GM23338 (cell line): Measurements from ENCODE around the gene ZNF775. TPM values are rescaled to one million over a fixed set of nuclear protein-coding genes. Genes with fewer than 3 reads are reported as not detected.

Source experiments
- ATAC-seq: fragments of 200-7000 bp; cut with Tn5 transposase; 3 replicates; pipeline ENCODE4 v1.9.1; 2020
- DNase-seq: peaks from one replicate; pipeline ENCODE4 v3.0.0-alpha.2; 2015; ENCODE audit warnings: low spot score
- H2AFZ ChIP-seq: fragments of 200-600 bp; sonication (generic); 2 replicates; pipeline ENCODE4 v1.8.0; 2016; ENCODE audit warnings: antibody characterized with exemption, mild to moderate bottlenecking, moderate library complexity
- H3F3A ChIP-seq: fragments of 200-600 bp; sonication (generic); replicated peaks from 2 replicates; pipeline ENCODE4 v1.8.0; 2017; ENCODE audit warnings: antibody characterized with exemption, mixed run types, low read depth
- H3K27ac ChIP-seq: fragments of 200-600 bp; sonication (generic); 2 replicates; pipeline ENCODE4 v1.6.1; 2016; ENCODE audit warnings: low read depth
- H3K27me3 ChIP-seq: fragments of 200-600 bp; sonication (generic); 2 replicates; pipeline ENCODE4 v1.8.0; 2016; ENCODE audit warnings: mild to moderate bottlenecking, mixed run types, moderate library complexity; ENCODE audit not compliant: insufficient read depth
- H3K36me3 ChIP-seq: fragments of 200-600 bp; sonication (generic); 2 replicates; pipeline ENCODE4 v1.8.0; 2016; ENCODE audit warnings: mild to moderate bottlenecking; ENCODE audit not compliant: insufficient read depth
- H3K4me1 ChIP-seq: fragments of 200-600 bp; sonication (generic); 2 replicates; pipeline ENCODE4 v1.8.0; 2016; ENCODE audit warnings: mild to moderate bottlenecking, moderate library complexity; ENCODE audit not compliant: insufficient read depth
- H3K4me2 ChIP-seq: fragments of 200-600 bp; sonication (generic); 2 replicates; pipeline ENCODE4 v1.7.1; 2017; ENCODE audit warnings: mixed run types
- H3K4me3 ChIP-seq: fragments of 200-600 bp; sonication (generic); 2 replicates; pipeline ENCODE4 v1.6.1; 2016; ENCODE audit warnings: mixed run types
- H3K79me2 ChIP-seq: fragments of 200-600 bp; sonication (generic); replicated peaks from 2 replicates; pipeline ENCODE4 v1.8.0; 2017; ENCODE audit warnings: mild to moderate bottlenecking; ENCODE audit not compliant: insufficient read depth
- H3K9me2 ChIP-seq: fragments of 200-600 bp; sonication (generic); 2 replicates; pipeline ENCODE4 v1.8.0; 2017; ENCODE audit not compliant: insufficient read depth
- H4K20me1 ChIP-seq: fragments of 200-600 bp; sonication (generic); replicated peaks from 2 replicates; pipeline ENCODE4 v1.8.0; 2017; ENCODE audit warnings: mild to moderate bottlenecking; ENCODE audit not compliant: insufficient read depth
- H3K27ac Mint-ChIP-seq: 2 replicates; pipeline ENCODE4 v1.8.0; 2020; ENCODE audit warnings: inconsistent platforms, mild to moderate bottlenecking, moderate library complexity, mixed read lengths
- H3K27me3 Mint-ChIP-seq: 3 replicates; pipeline ENCODE4 v1.8.0; 2022; ENCODE audit warnings: low read depth, mild to moderate bottlenecking, moderate library complexity, mixed read lengths, inconsistent platforms; ENCODE audit not compliant: insufficient read depth, poor library complexity
- H3K36me3 Mint-ChIP-seq: 3 replicates; pipeline ENCODE4 v1.8.0; 2021; ENCODE audit warnings: low read depth, mild to moderate bottlenecking, inconsistent platforms, moderate library complexity, mixed read lengths
- H3K4me1 Mint-ChIP-seq: 3 replicates; pipeline ENCODE4 v1.8.0; 2020; ENCODE audit warnings: mild to moderate bottlenecking, inconsistent platforms, mixed read lengths
- H3K4me3 Mint-ChIP-seq: 3 replicates; pipeline ENCODE4 v1.8.0; 2021; ENCODE audit warnings: moderate library complexity, mild to moderate bottlenecking, inconsistent platforms, mixed read lengths
- H3K9me3 Mint-ChIP-seq: 3 replicates; pipeline ENCODE4 v1.8.0; 2020; ENCODE audit warnings: moderate library complexity, mild to moderate bottlenecking, inconsistent platforms, mixed read lengths
- CREB1 ChIP-seq: fragments of 250-450 bp; sonication (Bioruptor Pico); IDR thresholded peaks from 2 replicates; pipeline ENCODE4 v1.5.0; 2020; ENCODE audit warnings: low read depth, mild to moderate bottlenecking, moderate library complexity
- ETS1 ChIP-seq: IDR thresholded peaks from 2 replicates; pipeline ENCODE4 v1.6.1; 2016; ENCODE audit warnings: antibody characterized with exemption
- EZH2 ChIP-seq: fragments of 200-600 bp; sonication (generic); IDR thresholded peaks from one replicate; pipeline ENCODE4 v1.8.0; 2017; ENCODE audit warnings: antibody characterized with exemption, mild to moderate bottlenecking, low read depth; ENCODE audit not compliant: unreplicated experiment
- POLR2AphosphoS5 ChIP-seq: IDR thresholded peaks from 2 replicates; pipeline ENCODE4 v1.6.1; 2016; ENCODE audit warnings: antibody characterized with exemption, low read depth
- ZNF462 ChIP-seq: fragments of 250-450 bp; sonication (Bioruptor Pico); IDR thresholded peaks from 2 replicates; pipeline ENCODE4 v1.5.0; 2020; ENCODE audit warnings: mild to moderate bottlenecking, moderate library complexity
- polyA plus RNA-seq: library from polyadenylated mRNA; unstranded; fragments of >200 nt; fragmentation: Nextera tagmentation; extraction: Ambion mirVana; gene quantifications from 2 replicates; pipeline ENCODE4 v1.2.1, GENCODE V29; 2016
- total RNA-seq: library from RNA; depleted of rRNA; stranded (reverse); fragments of >200 nt; shearing (Covaris generic); gene quantifications from 2 replicates; pipeline ENCODE4 v1.2.3, GENCODE V29; 2014

Gene ZNF775
- total and polyA plus RNA-seq, 2 experiments from 2014 or later, result 4.5 to 38.2 TPM

GRCh38 chr7:150368884-150369747, 10.0 kb upstream of the ZNF775 start:
- H3K27me3 ChIP-seq, result no peaks in the 10 kb centered on the region
- peaks cover 5% of the 10 kb centered on the region for H4K20me1 ChIP-seq
- peak; percentile 94 for DNase-seq
- H2AFZ ChIP-seq, result no peak overlapping the region
- H3K9me2 ChIP-seq, result no peaks in the 10 kb centered on the region
- H3K79me2 ChIP-seq, result peaks cover 46% of the 10 kb centered on the region
- H3K27ac ChIP-seq, result peak overlapping the region; percentile 96
- 0 out of 2 replicates have a peak, but pooled peaks cover 3% of the 10 kb centered on the region for H3K36me3 ChIP-seq
- Mint-ChIP-seq H3K36me3 (peaks cover 42% of the 10 kb centered on the region), H3K9me3 (no peaks in the 10 kb centered on the region), H3K27me3 (peaks cover 22% of the 10 kb centered on the region), H3K4me3 (peak overlapping the region; percentile 98), H3K4me1 (peaks cover 53% of the 10 kb centered on the region), H3K27ac (peak overlapping the region; percentile 100)
- TF ChIP-seq ETS1 (peak; percentile 41; the same call in 1 of the 2 replicates), ZNF462 (no peak), CREB1 (CRISPR knock-in tag) (peak; percentile 65), EZH2 (no peak), POLR2AphosphoS5 (peak; percentile 59)
- H3K4me3 ChIP-seq, result peak overlapping the region; percentile 81
- H3F3A ChIP-seq, result peaks cover 19% of the 10 kb centered on the region
- H3K4me1 ChIP-seq, result peaks cover 42% of the 10 kb centered on the region
- peak; percentile 63 for ATAC-seq
- H3K4me2 ChIP-seq, result peak overlapping the region; percentile 96
